ENCODE data around the gene SHISA7.

DNA sequence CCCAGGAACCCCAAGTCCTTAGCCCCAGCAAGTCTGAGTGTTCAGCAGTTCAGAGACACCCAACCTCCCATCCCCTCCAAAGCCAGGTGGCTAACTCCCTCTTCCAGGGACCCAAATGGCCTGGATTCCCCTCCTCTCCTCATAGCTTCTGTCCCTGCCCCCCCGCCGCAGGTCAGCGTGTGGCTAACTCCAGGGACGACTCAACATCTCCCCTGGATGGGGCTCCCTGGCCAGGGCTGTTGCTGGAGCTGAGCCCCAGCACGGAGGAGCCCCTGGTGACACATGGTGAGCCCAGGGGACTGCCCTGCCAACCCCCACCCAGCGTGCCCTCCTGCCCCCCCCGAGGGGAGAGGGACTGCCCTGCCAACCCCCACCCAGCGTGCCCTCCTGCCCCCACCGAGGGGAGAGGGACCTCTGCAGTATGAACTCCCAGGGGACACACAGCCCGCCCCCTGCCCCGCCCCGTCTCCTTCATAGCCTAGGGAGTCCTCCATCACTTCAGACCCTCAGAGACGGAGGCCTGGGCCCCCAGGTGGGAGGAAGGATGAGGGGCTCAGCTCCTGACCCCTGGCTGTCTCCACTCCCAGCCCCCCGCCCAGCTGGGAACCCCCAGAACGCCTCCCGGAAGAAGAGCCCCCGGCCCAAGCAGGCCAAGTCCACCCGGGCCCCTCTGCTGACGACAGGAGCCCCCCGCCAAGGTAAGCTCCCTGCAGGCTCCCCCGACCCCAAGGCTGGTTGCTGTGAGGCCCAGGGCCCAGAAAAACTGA lies 46.8 kb upstream of the SHISA7 start:
- TF ChIP-seq, protein P1, sequence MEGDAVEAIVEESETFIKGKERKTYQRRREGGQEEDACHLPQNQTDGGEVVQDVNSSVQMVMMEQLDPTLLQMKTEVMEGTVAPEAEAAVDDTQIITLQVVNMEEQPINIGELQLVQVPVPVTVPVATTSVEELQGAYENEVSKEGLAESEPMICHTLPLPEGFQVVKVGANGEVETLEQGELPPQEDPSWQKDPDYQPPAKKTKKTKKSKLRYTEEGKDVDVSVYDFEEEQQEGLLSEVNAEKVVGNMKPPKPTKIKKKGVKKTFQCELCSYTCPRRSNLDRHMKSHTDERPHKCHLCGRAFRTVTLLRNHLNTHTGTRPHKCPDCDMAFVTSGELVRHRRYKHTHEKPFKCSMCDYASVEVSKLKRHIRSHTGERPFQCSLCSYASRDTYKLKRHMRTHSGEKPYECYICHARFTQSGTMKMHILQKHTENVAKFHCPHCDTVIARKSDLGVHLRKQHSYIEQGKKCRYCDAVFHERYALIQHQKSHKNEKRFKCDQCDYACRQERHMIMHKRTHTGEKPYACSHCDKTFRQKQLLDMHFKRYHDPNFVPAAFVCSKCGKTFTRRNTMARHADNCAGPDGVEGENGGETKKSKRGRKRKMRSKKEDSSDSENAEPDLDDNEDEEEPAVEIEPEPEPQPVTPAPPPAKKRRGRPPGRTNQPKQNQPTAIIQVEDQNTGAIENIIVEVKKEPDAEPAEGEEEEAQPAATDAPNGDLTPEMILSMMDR (IDR thresholded peaks at IDR 0.05), result no peak
- no peak for TF ChIP-seq POLR2A (IDR thresholded peaks at IDR 0.05)

Measured in heart left ventricle (tissue), 13 donors.